Measurements from ENCODE around the gene ZNF524. TPM values are rescaled to one million over a fixed set of nuclear protein-coding genes. Genes with fewer than 3 reads are reported as not detected.

Gene ZNF524
- total and polyA plus RNA-seq, 2 experiments from 2014 or later, result 17.3 to 29.1 TPM

GRCh38 chr19:55584871-55585270 lies 15.2 kb upstream of the ZNF524 start:
- Histone ChIP-seq H3K4me3 (no peak overlapping the region), H3K36me3 (no peaks in the 10 kb centered on the region), H3K27ac (no peak overlapping the region), H3K9me3 (ENCODE audit: low read depth) (no peaks in the 10 kb centered on the region), H3K27me3 (no peaks in the 10 kb centered on the region), H3K4me1 (ENCODE audit: low read depth) (peaks cover 7% of the 10 kb centered on the region)
- TF ChIP-seq CTCF (IDR thresholded peaks at IDR 0.05; ENCODE audit: low read depth, low read length), result no peak
- no peak for DNase-seq (ENCODE audit: low read depth in 1 of 2, low spot score in 1 of 2)

GRCh38 chr19:55585658-55586339 lies 14.3 kb upstream of the ZNF524 start:
- H3K36me3 ChIP-seq, result no peaks in the 10 kb centered on the region
- no peaks in the 10 kb centered on the region for H3K9me3 ChIP-seq (ENCODE audit: low read depth)
- DNase-seq (ENCODE audit: low read depth in 1 of 2, low spot score in 1 of 2), result peak; percentile 87 to 93
- H3K4me1 ChIP-seq (ENCODE audit: low read depth), result peaks cover 7% of the 10 kb centered on the region
- TF ChIP-seq CTCF (IDR thresholded peaks at IDR 0.05; ENCODE audit: low read depth, low read length), result no peak
- no peaks in the 10 kb centered on the region for H3K27me3 ChIP-seq
- H3K27ac ChIP-seq, result peak overlapping the region; percentile 38
- peak overlapping the region; percentile 34 for H3K4me3 ChIP-seq

- no peaks in the 10 kb centered on the region for H3K36me3 ChIP-seq
- H3K27ac ChIP-seq, result no peak overlapping the region
- H3K4me1 ChIP-seq (ENCODE audit: low read depth), result peaks cover 7% of the 10 kb centered on the region
- no peaks in the 10 kb centered on the region for H3K27me3 ChIP-seq
- H3K4me3 ChIP-seq, result peak overlapping the region; percentile 39
- no peaks in the 10 kb centered on the region for H3K9me3 ChIP-seq (ENCODE audit: low read depth)
- peak; percentile 94 to 95 for DNase-seq (ENCODE audit: low read depth in 1 of 2, low spot score in 1 of 2)
- TF ChIP-seq CTCF (IDR thresholded peaks at IDR 0.05; ENCODE audit: low read depth, low read length), result no peak
Observed at GRCh38 chr19:55586976-55587668, 13.0 kb upstream of the ZNF524 start.

- Histone ChIP-seq H3K4me1 (ENCODE audit: low read depth) (peaks cover 7% of the 10 kb centered on the region), H3K9me3 (ENCODE audit: low read depth) (no peaks in the 10 kb centered on the region), H3K36me3 (no peaks in the 10 kb centered on the region), H3K27me3 (no peaks in the 10 kb centered on the region), H3K27ac (no peak overlapping the region), H3K4me3 (no peak overlapping the region)
- no peak for TF ChIP-seq CTCF (IDR thresholded peaks at IDR 0.05; ENCODE audit: low read depth, low read length)
- no peak for DNase-seq (ENCODE audit: low read depth in 1 of 2, low spot score in 1 of 2)
Observed at GRCh38 chr19:55588738-55589137, 11.3 kb upstream of the ZNF524 start.

- H3K4me3 ChIP-seq, result no peak overlapping the region
- no peaks in the 10 kb centered on the region for H3K27me3 ChIP-seq
- no peak for TF ChIP-seq CTCF (IDR thresholded peaks at IDR 0.05; ENCODE audit: low read depth, low read length)
- no peak for DNase-seq (ENCODE audit: low read depth in 1 of 2, low spot score in 1 of 2)
- peaks cover 4% of the 10 kb centered on the region for H3K36me3 ChIP-seq
- H3K4me1 ChIP-seq (ENCODE audit: low read depth), result peaks cover 7% of the 10 kb centered on the region
- no peak overlapping the region for H3K27ac ChIP-seq
- no peaks in the 10 kb centered on the region for H3K9me3 ChIP-seq (ENCODE audit: low read depth)
Observed at GRCh38 chr19:55590109-55590508, 10.0 kb upstream of the ZNF524 start.

Data from cardiac muscle cell (in vitro differentiated cells and primary cell).